GM19035 (cell line): ENCODE data around the gene NEK6.
"Not testable (repeated sequence)": the region's sequence is repeated elsewhere in the genome, so short reads cannot be mapped to it uniquely, and the experiment has no call there.

Source experiments
- ATAC-seq: cut with Tn5 transposase; IDR thresholded peaks from one replicate; pipeline ENCODE4 v1.9.1; 2021; ENCODE audit not compliant: unreplicated experiment

Gene NEK6

GRCh38 chr9:124225945-124226344 lies 31.8 kb upstream of the NEK6 start:
- no peak for ATAC-seq

- no peak for ATAC-seq
Observed at GRCh38 chr9:124228516-124228915, 29.2 kb upstream of the NEK6 start.

GRCh38 chr9:124231095-124231737 lies 26.5 kb upstream of the NEK6 start:
- no peak for ATAC-seq

- ATAC-seq = no peak
Observed at GRCh38 chr9:124238546-124239140, 19.1 kb upstream of the NEK6 start.

GRCh38 chr9:124239249-124240073 lies 18.3 kb upstream of the NEK6 start:
- peak; percentile 83 for ATAC-seq

- ATAC-seq = no peak
Observed at GRCh38 chr9:124242331-124243194, 15.2 kb upstream of the NEK6 start.

GRCh38 chr9:124247393-124247792 lies 10.4 kb upstream of the NEK6 start:
- not testable (repeated sequence) for ATAC-seq

- no peak for ATAC-seq
Observed at GRCh38 chr9:124248066-124248465, 9.7 kb upstream of the NEK6 start.

GRCh38 chr9:124248960-124249359 lies 8.8 kb upstream of the NEK6 start:
- ATAC-seq = no peak

GRCh38 chr9:124251204-124251603 lies 6.5 kb upstream of the NEK6 start:
- no peak for ATAC-seq

- no peak for ATAC-seq
Observed at GRCh38 chr9:124251605-124252378, 6.0 kb upstream of the NEK6 start.

- ATAC-seq = not testable (repeated sequence)
Observed at GRCh38 chr9:124252878-124253277, 4.9 kb upstream of the NEK6 start.

- peak; percentile 47 for ATAC-seq
Observed at GRCh38 chr9:124254261-124254682, 3.5 kb upstream of the NEK6 start.

- no peak for ATAC-seq
Observed at GRCh38 chr9:124255222-124255621, 2.5 kb upstream of the NEK6 start.

- no peak for ATAC-seq
Observed at GRCh38 chr9:124256517-124257069, 1.2 kb upstream of the NEK6 start.

GRCh38 chr9:124257070-124257843 lies 492 bp upstream of the NEK6 start:
- ATAC-seq = no peak

- no peak for ATAC-seq
Observed at GRCh38 chr9:124258607-124259157, 933 bp downstream of the NEK6 start.

- ATAC-seq = no peak
Observed at GRCh38 chr9:124259158-124259808, 1.5 kb downstream of the NEK6 start.
